K562 (cell line): ENCODE data around the gene BICC1. TPM values are rescaled to one million over a fixed set of nuclear protein-coding genes. Genes with fewer than 3 reads are reported as not detected.

Source experiments
- ATAC-seq: fragments of 200-7000 bp; cut with Tn5 transposase; 3 replicates; pipeline ENCODE4 v1.9.1; 2020; ENCODE audit warnings: moderate library complexity
- BruUV-seq: library from RNA; stranded (reverse); fragments of 400-500 nt; replicated peaks from 2 replicates; lab custom pipeline; 2021; lab: Mats Ljungman, UMichigan
- CTCF ChIA-PET: fragments of 300-600 bp; formaldehyde crosslinking; extraction: SDS; loops from one replicate; lab custom pipeline; 2021; ENCODE audit warnings: low intra/inter-chr PET ratio; lab: Yijun Ruan, JAX
- POLR2A ChIA-PET: fragments of 300-600, 350-650 bp; sonication (Branson Sonifier 250); formaldehyde crosslinking; extraction: SDS; loops from one replicate; lab custom pipeline; 2021; ENCODE audit warnings: antibody characterized with exemption, inconsistent platforms; lab: Yijun Ruan, JAX
- DNase-seq, 4 experiments: peaks; one replicate each; pipeline versions ENCODE4 v3.0.0 to v3.0.0-alpha.2; 2011 to 2018; ENCODE audit warnings: low spot score in 3 of 4, mixed read lengths in 3 of 4; ENCODE audit errors: extremely low read depth in 1 of 4
- FAIRE-seq: peaks from 2 replicates; lab custom pipeline; 2011; peaks lifted over from hg19 to GRCh38; lab: Jason Lieb, UNC
- H2AFZ ChIP-seq: 2 replicates; pipeline ENCODE4 v1.6.0; 2011; ENCODE audit warnings: low read depth, low read length, control low read depth, inconsistent platforms
- H3K27ac ChIP-seq: fragments of 200-600 bp; 3 replicates; pipeline ENCODE4 v1.8.0; 2011; ENCODE audit warnings: low read depth, mild to moderate bottlenecking, control low read depth, inconsistent platforms, low read length, moderate library complexity, mixed read lengths; ENCODE audit errors: extremely low read depth
- H3K27me3 ChIP-seq, 2 experiments: fragments of 300-600 bp in 1 of 2; 2 replicates in 1 of 2; 3 replicates in 1 of 2; pipeline versions ENCODE4 v1.6.0 to v1.8.0; 2011; ENCODE audit warnings: inconsistent platforms in 2 of 2, low read length in 2 of 2, mild to moderate bottlenecking in 1 of 2, mixed read lengths in 1 of 2, moderate library complexity in 1 of 2; ENCODE audit not compliant: control insufficient read depth in 2 of 2, insufficient read depth in 2 of 2
- H3K36me3 ChIP-seq: fragments of 300-600 bp; 3 replicates; pipeline ENCODE4 v1.8.0; 2011; ENCODE audit warnings: mild to moderate bottlenecking, low read length, inconsistent platforms; ENCODE audit not compliant: control insufficient read depth, insufficient read depth
- H3K4me1 ChIP-seq, 2 experiments: fragments of 200-600 bp in 1 of 2; replicated peaks in 1 of 2; 2 replicates in 1 of 2; 3 replicates in 1 of 2; pipeline versions ENCODE4 v1.5.1 to v1.8.0; 2011; ENCODE audit warnings: inconsistent platforms in 2 of 2, low read length in 2 of 2, mild to moderate bottlenecking in 1 of 2, mixed read lengths in 1 of 2, moderate library complexity in 1 of 2; ENCODE audit not compliant: control insufficient read depth in 2 of 2, insufficient read depth in 2 of 2
- H3K4me2 ChIP-seq: 2 replicates; pipeline ENCODE4 v1.6.1; 2011; ENCODE audit warnings: low read length, control low read depth, inconsistent platforms, mixed read lengths; ENCODE audit not compliant: insufficient read depth
- H3K4me3 ChIP-seq: fragments of 200-600 bp; sonication (generic), shearing (Covaris generic); 2 replicates; pipeline ENCODE4 v1.5.1; 2016; ENCODE audit warnings: control low read depth, inconsistent platforms
- H3K79me2 ChIP-seq: fragments of 200-600 bp; 3 replicates; pipeline ENCODE4 v1.8.0; 2011; ENCODE audit warnings: low read length, inconsistent platforms; ENCODE audit not compliant: control insufficient read depth, insufficient read depth
- H3K9ac ChIP-seq, 2 experiments: 2 replicates each; pipeline versions ENCODE4 v1.6.0 to v1.6.1; 2011; ENCODE audit warnings: low read depth in 2 of 2, low read length in 2 of 2, control low read depth in 1 of 2, inconsistent platforms in 1 of 2, mild to moderate bottlenecking in 1 of 2, mixed read lengths in 1 of 2; ENCODE audit not compliant: insufficient read depth in 1 of 2
- H3K9me1 ChIP-seq: one replicate; pipeline ENCODE4 v1.6.0; 2011; ENCODE audit warnings: inconsistent platforms, mild to moderate bottlenecking, low read length, moderate library complexity; ENCODE audit not compliant: control insufficient read depth, insufficient read depth
- H3K9me3 ChIP-seq: replicated peaks from 2 replicates; pipeline ENCODE4 v1.5.1; 2011; ENCODE audit warnings: low read depth, low read length, inconsistent platforms; ENCODE audit not compliant: control insufficient read depth, insufficient read depth
- H4K20me1 ChIP-seq: replicated peaks from 2 replicates; pipeline ENCODE4 v1.6.1; 2011; ENCODE audit warnings: low read length, inconsistent platforms, mixed read lengths; ENCODE audit not compliant: control insufficient read depth, insufficient read depth
- BRCA1 ChIP-seq, 2 experiments: fragments of 450-650 bp in 1 of 2; sonication (generic) in 1 of 2; formaldehyde crosslinking in 1 of 2; IDR thresholded peaks; 2 replicates each; pipeline versions ENCODE4 v1.5.0 to v1.6.1; 2017 to 2020; ENCODE audit warnings: mild to moderate bottlenecking in 1 of 2, missing genetic modification reagents in 1 of 2
- CC2D1A ChIP-seq: fragments of 450-650 bp; IDR thresholded peaks from 2 replicates; pipeline ENCODE4 v1.6.1; 2017; ENCODE audit warnings: mild to moderate bottlenecking
- FIP1L1 ChIP-seq: fragments of 200-400 bp; formaldehyde crosslinking; IDR thresholded peaks from 2 replicates; pipeline ENCODE4 v1.6.1; 2018; ENCODE audit warnings: mild to moderate bottlenecking, low read depth, low read length; ENCODE audit not compliant: poor library complexity, severe bottlenecking
- FOXJ2 ChIP-seq: fragments of 200-800 bp; sonication (Bioruptor generic); IDR thresholded peaks from 2 replicates; pipeline ENCODE4 v1.6.1; 2016; ENCODE audit warnings: missing genetic modification characterization, missing compliant biosample characterization
- HDAC2 ChIP-seq: fragments of 450-650 bp; IDR thresholded peaks from 2 replicates; pipeline ENCODE4 v1.6.1; 2016; ENCODE audit warnings: mild to moderate bottlenecking
- HDAC3 ChIP-seq: fragments of 450-650 bp; IDR thresholded peaks from 2 replicates; pipeline ENCODE4 v1.6.1; 2018; ENCODE audit warnings: borderline replicate concordance, mild to moderate bottlenecking, moderate library complexity; ENCODE audit not compliant: partially characterized antibody
- MAFF ChIP-seq: IDR thresholded peaks from 2 replicates; pipeline ENCODE4 v1.6.1; 2012; ENCODE audit warnings: low read length, improper control_type of control experiment
- MCM5 ChIP-seq: fragments of 450-650 bp; IDR thresholded peaks from 2 replicates; pipeline ENCODE4 v1.6.1; 2016; ENCODE audit warnings: low read depth
- MTA2 ChIP-seq: fragments of 450-650 bp; IDR thresholded peaks from 2 replicates; pipeline ENCODE4 v1.6.1; 2016; ENCODE audit warnings: low read depth
- NR2C2 ChIP-seq, 2 experiments: fragments of 200-800 bp in 1 of 2; sonication (Bioruptor generic) in 1 of 2; sonication (generic) in 1 of 2; formaldehyde crosslinking in 1 of 2; IDR thresholded peaks; 2 replicates each; pipeline versions ENCODE4 v1.6.1 to v1.8.0; 2016 to 2022; ENCODE audit warnings: mild to moderate bottlenecking in 1 of 2, missing compliant biosample characterization in 1 of 2, missing genetic modification characterization in 1 of 2, missing genetic modification reagents in 1 of 2
- TCF3 ChIP-seq: sonication (generic); formaldehyde crosslinking; IDR thresholded peaks from 2 replicates; pipeline ENCODE4 v1.4.0; 2020; ENCODE audit warnings: mild to moderate bottlenecking, missing genetic modification reagents
- ZBTB1 ChIP-seq: sonication (generic); formaldehyde crosslinking; IDR thresholded peaks from 2 replicates; pipeline ENCODE4 v1.8.1; 2023; ENCODE audit warnings: missing genetic modification reagents, low read depth, mild to moderate bottlenecking, borderline replicate concordance
- ZNF12 ChIP-seq: sonication (generic); formaldehyde crosslinking; IDR thresholded peaks from 2 replicates; pipeline ENCODE4 v1.4.0; 2020; ENCODE audit warnings: mild to moderate bottlenecking, missing genetic modification reagents
- WGBS: fragments of 100-300 bp; shearing (Covaris generic); methylation state at CpG from one replicate; pipeline ENCODE4 v1.1.6; 2016; ENCODE audit warnings: low coverage, mixed read lengths; ENCODE audit not compliant: insufficient coverage; ENCODE audit errors: missing lambda C conversion rate; 5-methylcytosine and 5-hydroxymethylcytosine counted together
- in situ Hi-C: fragments of 300-500 bp; cut with MboI; formaldehyde crosslinking; loops from 4 replicates; pipeline ENCODE4 v1.15.0; 2018; ENCODE audit warnings: inconsistent platforms, mixed read lengths
- intact Hi-C: fragments of 100-400 bp; cut with micrococcal nuclease; formaldehyde crosslinking; loops from 2 replicates; pipeline ENCODE4 v1.14.2; 2022
- polyA plus RNA-seq, 8 experiments: library from polyadenylated mRNA; depleted of rRNA in 4 of 8; stranded (reverse) in 5 of 8; unstranded in 3 of 8; fragments of >200 nt; fragmentation: Nextera tagmentation in 2 of 8; fragmentation: Illumina TruSeq in 1 of 8; extraction: Ambion mirVana in 2 of 8; extraction: Trizol in 1 of 8; gene quantifications; 2 replicates each; pipeline versions ENCODE4 v1.2.1 to v1.2.3, GENCODE V29; 2011 to 2014; ENCODE audit warnings: inconsistent platforms in 1 of 8, missing spikeins in 1 of 8
- total RNA-seq, 7 experiments: library from RNA; depleted of rRNA in 6 of 7; stranded (reverse); fragments of >200 nt in 6 of 7; fragmentation: Illumina TruSeq in 2 of 7; extraction: Trizol in 2 of 7; gene quantifications; 2 replicates each; pipeline versions ENCODE4 v1.2.1 to v1.2.3, GENCODE V29; 2011 to 2021; ENCODE audit warnings: low replicate concordance in 1 of 7

The BICC1 gene
- total and polyA plus RNA-seq, 9 of the 15 experiments (the other 6 are each of a cell fraction or from before 2014, with no cell fraction given), result not detected

- POLR2A ChIA-PET, result no interaction called here
- ATAC-seq (no peak), DNase-seq (no peak)
- Histone ChIP-seq H3K79me2 (no peaks in the 10 kb centered on the region), H3K36me3 (no peaks in the 10 kb centered on the region), H3K9me1 (no peaks in the 10 kb centered on the region), H3K4me1 (no peaks in the 10 kb centered on the region), H3K9me3 (no peaks in the 10 kb centered on the region), H3K4me2 (no peak overlapping the region)
- WGBS, result 2% methylated on average over 4 of the region's 4 CpGs
- intact Hi-C loops, result no loop called here
- in situ Hi-C loops, result no loop called here
- TF ChIP-seq ZNF12 (CRISPR knock-in tag) (no peak), FOXJ2 (tag) (no peak), FIP1L1 (no peak)
- TF ChIP-seq, all 486 proteins: peak for 0
- H3K4me3 ChIP-seq, result no peak overlapping the region
- H2AFZ ChIP-seq, result no peak overlapping the region
- no peaks in the 10 kb centered on the region for H3K27me3 ChIP-seq
- no peak overlapping the region for H3K27ac ChIP-seq
- no peak overlapping the region for H3K9ac ChIP-seq
- FAIRE-seq, result no peak
- CTCF ChIA-PET, result no interaction called here
- H4K20me1 ChIP-seq, result no peaks in the 10 kb centered on the region
- BruUV-seq, result no TSS peak
Observed at GRCh38 chr10:58807629-58808022, 295.0 kb downstream of the BICC1 start.

GRCh38 chr10:58810751-58811150, 298.1 kb downstream of the BICC1 start:
- Histone ChIP-seq H3K4me3 (no peak overlapping the region), H3K4me2 (no peak overlapping the region), H3K9me3 (no peaks in the 10 kb centered on the region), H3K36me3 (no peaks in the 10 kb centered on the region), H2AFZ (no peak overlapping the region), H4K20me1 (no peaks in the 10 kb centered on the region), H3K27ac (no peak overlapping the region), H3K4me1 (no peaks in the 10 kb centered on the region), H3K9me1 (no peaks in the 10 kb centered on the region), H3K79me2 (no peaks in the 10 kb centered on the region), H3K9ac (no peak overlapping the region), H3K27me3 (no peaks in the 10 kb centered on the region)
- FAIRE-seq (no peak), DNase-seq (no peak), ATAC-seq (no peak)
- 0% methylated on average over 2 of the region's 2 CpGs for WGBS
- no TSS peak for BruUV-seq
- CTCF ChIA-PET, result no interaction called here
- in situ Hi-C loops, result no loop called here
- intact Hi-C loops, result no loop called here
- POLR2A ChIA-PET, result interaction anchor here (0.6 kb wide), 1 partner anchor 992 kb away, joined by 3 read pairs; no protein-coding TSS in a partner anchor
- no peak for TF ChIP-seq CC2D1A
- TF ChIP-seq MAFF, result no peak
- no peak for TF ChIP-seq HDAC2
- TF ChIP-seq NR2C2 (CRISPR knock-in tag; IDR thresholded peaks at IDR 0.05), result no peak
- TF ChIP-seq NR2C2 (tag; IDR thresholded peaks at IDR 0.05), result no peak
- TF ChIP-seq MTA2, result no peak
- TF ChIP-seq TCF3 (CRISPR knock-in tag), result no peak
- no peak for TF ChIP-seq MCM5
- no peak for TF ChIP-seq BRCA1 (IDR thresholded peaks at IDR 0.05)
- no peak for TF ChIP-seq BRCA1 (CRISPR knock-in tag; IDR thresholded peaks at IDR 0.05)
- no peak for TF ChIP-seq ZBTB1 (CRISPR knock-in tag)
- TF ChIP-seq HDAC3, result no peak
